GM18519 (cell line): ENCODE measurements around the gene SENP3.
A peak's percentile ranks its signal among the peaks of the same experiment; 100 is the strongest.

Source experiments
- ATAC-seq: cut with Tn5 transposase; IDR thresholded peaks from one replicate; pipeline ENCODE4 v1.9.1; 2021; ENCODE audit warnings: mild to moderate bottlenecking, moderate library complexity; ENCODE audit not compliant: unreplicated experiment, low FRiP score

SENP3 gene

GRCh38 chr17:7555320-7555948 lies 6.3 kb upstream of the SENP3 start:
- no peak for ATAC-seq

- ATAC-seq, result no peak
Observed at GRCh38 chr17:7556627-7557026, 5.1 kb upstream of the SENP3 start.

GRCh38 chr17:7557147-7557764 lies 4.5 kb upstream of the SENP3 start:
- no peak for ATAC-seq

DNA sequence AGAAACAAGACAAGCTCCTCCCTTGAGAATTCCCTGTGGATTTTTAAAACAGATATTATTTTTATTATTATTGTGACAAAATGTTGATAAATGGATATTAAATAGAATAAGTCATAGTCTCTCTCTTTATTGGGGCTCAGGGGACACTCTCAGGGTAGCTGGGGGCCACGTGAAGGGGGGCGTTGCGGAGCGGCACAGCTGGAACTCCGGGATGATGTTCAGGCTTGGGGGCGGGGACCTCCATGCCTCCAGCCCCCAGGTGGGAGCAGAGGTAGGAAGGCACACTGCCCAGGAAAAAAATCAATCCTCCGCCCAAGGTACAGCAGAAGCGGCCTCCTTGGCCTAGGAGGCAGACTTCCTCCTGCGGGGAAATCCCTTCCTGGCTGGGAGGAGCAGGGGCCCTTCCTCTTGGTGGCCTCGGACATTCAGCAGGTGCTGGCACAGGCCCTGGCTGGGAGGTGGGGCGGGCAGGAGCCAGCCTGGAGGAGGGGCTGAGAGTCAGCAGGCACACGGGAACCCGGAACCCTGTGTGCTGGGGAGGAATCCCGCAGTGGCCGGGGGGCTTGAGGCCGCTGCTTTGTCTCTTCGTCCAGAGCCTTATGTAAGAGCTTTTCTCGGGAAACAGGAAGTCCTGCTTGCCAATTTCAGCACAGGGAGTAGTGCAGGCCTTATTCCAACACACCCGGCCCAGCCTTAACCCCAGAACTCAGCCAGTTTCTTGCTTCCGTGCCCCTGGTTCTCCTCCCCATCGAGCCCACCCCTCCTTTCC lies 3.8 kb upstream of the SENP3 start:
- ATAC-seq, result no peak

- no peak for ATAC-seq
Observed at GRCh38 chr17:7558544-7559319, 3.0 kb upstream of the SENP3 start, which contains the start of gene TNFSF13. Gene TNFSF13, plus strand, starts transcription at chr17:7558750. Its CDS starts 290 bp downstream, at chr17:7559040.

GRCh38 chr17:7559320-7560171 lies 2.2 kb upstream of the SENP3 start:
- no peak for ATAC-seq

DNA sequence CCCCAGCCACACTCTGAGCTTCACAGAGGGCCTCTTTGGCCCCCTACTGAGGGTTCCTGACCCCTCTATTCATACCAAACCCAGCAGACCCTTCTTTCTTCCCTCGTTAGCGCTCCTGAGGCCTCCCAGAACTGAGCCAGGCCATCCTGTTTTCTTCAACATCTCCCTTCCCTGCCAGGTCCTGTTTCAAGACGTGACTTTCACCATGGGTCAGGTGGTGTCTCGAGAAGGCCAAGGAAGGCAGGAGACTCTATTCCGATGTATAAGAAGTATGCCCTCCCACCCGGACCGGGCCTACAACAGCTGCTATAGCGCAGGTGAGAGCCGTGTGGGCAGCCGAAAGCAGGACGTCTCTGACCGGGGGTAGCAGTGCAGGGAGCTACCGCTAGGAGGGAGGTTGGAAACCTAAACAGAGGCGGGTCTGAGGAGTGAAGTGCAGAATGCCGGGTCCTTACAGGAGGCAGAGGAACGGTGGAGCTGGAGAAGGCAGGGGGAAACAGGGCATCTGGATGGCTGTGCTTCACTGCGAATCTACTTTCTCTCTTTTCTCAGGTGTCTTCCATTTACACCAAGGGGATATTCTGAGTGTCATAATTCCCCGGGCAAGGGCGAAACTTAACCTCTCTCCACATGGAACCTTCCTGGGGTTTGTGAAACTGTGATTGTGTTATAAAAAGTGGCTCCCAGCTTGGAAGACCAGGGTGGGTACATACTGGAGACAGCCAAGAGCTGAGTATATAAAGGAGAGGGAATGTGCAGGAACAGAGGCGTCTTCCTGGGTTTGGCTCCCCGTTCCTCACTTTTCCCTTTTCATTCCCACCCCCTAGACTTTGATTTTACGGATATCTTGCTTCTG lies 1.3 kb upstream of the SENP3 start:
- no peak for ATAC-seq

GRCh38 chr17:7561028-7561575 lies 617 bp upstream of the SENP3 start:
- peak; percentile 39 for ATAC-seq

DNA sequence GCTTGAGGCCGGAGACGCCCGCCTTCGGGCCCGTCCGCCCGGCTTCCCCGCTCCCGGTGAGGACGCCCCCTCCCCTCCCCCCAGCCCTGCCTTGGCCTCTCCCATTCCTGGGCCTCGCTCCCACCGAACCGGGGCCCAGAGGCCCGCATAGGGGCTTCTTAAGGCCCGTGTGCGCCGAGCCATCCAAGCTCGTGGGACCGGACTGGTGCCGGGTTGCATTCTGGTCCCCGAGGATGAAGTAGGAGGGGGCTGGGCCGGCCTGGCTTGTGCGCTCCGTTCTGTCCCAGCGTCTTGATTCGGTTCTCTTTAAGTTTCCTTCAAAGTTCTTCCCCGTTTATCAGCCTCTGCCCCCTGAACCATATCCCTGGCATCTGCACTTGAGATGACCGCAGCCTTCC lies 488 bp downstream of the SENP3 start:
- ATAC-seq, result no peak

DNA sequence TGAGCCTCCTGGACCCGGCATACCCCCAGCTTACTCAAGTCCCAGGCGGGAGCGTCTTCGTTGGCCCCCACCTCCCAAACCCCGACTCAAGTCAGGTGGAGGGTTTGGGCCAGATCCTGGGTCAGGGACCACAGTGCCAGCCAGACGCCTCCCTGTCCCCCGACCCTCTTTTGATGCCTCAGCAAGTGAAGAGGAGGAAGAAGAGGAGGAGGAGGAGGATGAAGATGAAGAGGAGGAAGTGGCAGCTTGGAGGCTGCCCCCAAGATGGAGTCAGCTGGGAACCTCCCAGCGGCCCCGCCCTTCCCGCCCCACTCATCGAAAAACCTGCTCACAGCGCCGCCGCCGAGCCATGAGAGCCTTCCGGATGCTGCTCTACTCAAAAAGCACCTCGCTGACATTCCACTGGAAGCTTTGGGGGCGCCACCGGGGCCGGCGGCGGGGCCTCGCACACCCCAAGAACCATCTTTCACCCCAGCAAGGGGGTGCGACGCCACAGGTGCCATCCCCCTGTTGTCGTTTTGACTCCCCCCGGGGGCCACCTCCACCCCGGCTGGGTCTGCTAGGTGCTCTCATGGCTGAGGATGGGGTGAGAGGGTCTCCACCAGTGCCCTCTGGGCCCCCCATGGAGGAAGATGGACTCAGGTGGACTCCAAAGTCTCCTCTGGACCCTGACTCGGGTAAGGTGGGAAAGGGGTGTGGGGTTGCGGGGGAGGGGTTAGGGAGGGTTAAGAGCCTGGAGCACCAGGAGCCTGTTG lies 1.6 kb downstream of the SENP3 start:
- ATAC-seq, result no peak

GRCh38 chr17:7569571-7569970 lies 7.9 kb downstream of the SENP3 start:
- ATAC-seq, result no peak

GRCh38 chr17:7570351-7570750 lies 8.6 kb downstream of the SENP3 start:
- no peak for ATAC-seq

DNA sequence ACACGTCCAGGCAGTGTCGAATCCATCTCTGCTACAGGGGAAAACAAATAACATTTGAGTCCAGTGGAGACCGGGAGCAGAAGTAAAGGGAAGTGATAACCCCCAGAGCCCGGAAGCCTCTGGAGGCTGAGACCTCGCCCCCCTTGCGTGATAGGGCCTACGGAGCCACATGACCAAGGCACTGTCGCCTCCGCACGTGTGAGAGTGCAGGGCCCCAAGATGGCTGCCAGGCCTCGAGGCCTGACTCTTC lies 10.5 kb downstream of the SENP3 start:
- ATAC-seq, result no peak

- ATAC-seq, result peak; percentile 87
Observed at GRCh38 chr17:7572588-7573323, 11.0 kb downstream of the SENP3 start.

GRCh38 chr17:7573324-7574080 lies 11.8 kb downstream of the SENP3 start:
- ATAC-seq, result no peak

GRCh38 chr17:7574176-7574953 lies 12.6 kb downstream of the SENP3 start:
- ATAC-seq, result no peak
